SU-DHL-6 (cell line): ENCODE data around the gene BTBD16.

ENCODE experiments used
- H2AFZ ChIP-seq: fragments of 200-600 bp; sonication (generic); 2 replicates; pipeline ENCODE4 v1.6.1; 2014; ENCODE audit warnings: low read depth, mild to moderate bottlenecking, moderate library complexity, mixed read lengths, antibody characterized with exemption, low read length; ENCODE audit not compliant: severe bottlenecking
- H3F3A ChIP-seq: fragments of 200-600 bp; shearing (Covaris generic); 2 replicates; pipeline ENCODE4 v1.6.0; 2016; ENCODE audit warnings: antibody characterized with exemption, mild to moderate bottlenecking; ENCODE audit not compliant: insufficient read depth
- H3K27ac ChIP-seq: fragments of 200-600 bp; sonication (generic); 2 replicates; pipeline ENCODE4 v1.5.1; 2016; ENCODE audit warnings: low read depth, mild to moderate bottlenecking, low read length, moderate library complexity, mixed read lengths
- H3K27me3 ChIP-seq: fragments of 200-600 bp; sonication (generic), shearing (Covaris generic); 2 replicates; pipeline ENCODE4 v1.6.0; 2014; ENCODE audit warnings: mild to moderate bottlenecking, low read length
- H3K36me3 ChIP-seq: fragments of 200-600 bp; sonication (generic); 2 replicates; pipeline ENCODE4 v1.6.1; 2014; ENCODE audit warnings: mild to moderate bottlenecking, low read length, mixed read lengths
- H3K4me2 ChIP-seq: fragments of 300-600, 200-600 bp; shearing (Covaris generic), sonication (generic); 2 replicates; pipeline ENCODE4 v1.6.0; 2014; ENCODE audit warnings: low read length, low read depth, mild to moderate bottlenecking; ENCODE audit not compliant: poor library complexity, severe bottlenecking
- H3K4me3 ChIP-seq: fragments of 200-600 bp; sonication (generic); 2 replicates; pipeline ENCODE4 v1.5.1; 2014; ENCODE audit warnings: antibody characterized with exemption, low read length, mild to moderate bottlenecking, mixed read lengths; ENCODE audit not compliant: insufficient read depth, poor library complexity, severe bottlenecking
- H3K79me2 ChIP-seq: fragments of 200-600 bp; sonication (generic); 2 replicates; pipeline ENCODE4 v1.6.1; 2014; ENCODE audit warnings: mild to moderate bottlenecking, low read length, moderate library complexity; ENCODE audit not compliant: insufficient read depth
- H3K9ac ChIP-seq: fragments of 200-600 bp; sonication (generic); 2 replicates; pipeline ENCODE4 v1.7.0; 2014; ENCODE audit warnings: mild to moderate bottlenecking, low read length
- H3K9me2 ChIP-seq: fragments of 200-600 bp; sonication (generic); replicated peaks from 2 replicates; pipeline ENCODE4 v1.6.1; 2014; ENCODE audit warnings: low read length; ENCODE audit not compliant: insufficient read depth
- H3K9me3 ChIP-seq: fragments of 200-600 bp; sonication (generic); 2 replicates; pipeline ENCODE4 v1.6.1; 2014; ENCODE audit warnings: low read length, mixed read lengths; ENCODE audit not compliant: insufficient read depth
- H4K20me1 ChIP-seq: fragments of 200-600 bp; sonication (generic); 2 replicates; pipeline ENCODE4 v1.6.1; 2014; ENCODE audit warnings: low read depth, mild to moderate bottlenecking, antibody characterized with exemption, low read length, moderate library complexity, mixed read lengths
- EZH2phosphoT487 ChIP-seq: fragments of 200-600 bp; sonication (generic), shearing (Covaris generic); conservative IDR thresholded peaks from 2 replicates; pipeline ENCODE4 v1.6.1; 2018; ENCODE audit warnings: mild to moderate bottlenecking, antibody characterized with exemption, low read length, moderate library complexity, mixed read lengths
- TF ChIP-seq, protein P1 (sequence below): fragments of 200-600 bp; sonication (generic); IDR thresholded peaks from one replicate; pipeline ENCODE4 v1.5.1; 2017; ENCODE audit warnings: antibody characterized with exemption, mild to moderate bottlenecking, low read length, moderate library complexity; ENCODE audit not compliant: insufficient read depth, poor library complexity, severe bottlenecking

The BTBD16 gene

DNA sequence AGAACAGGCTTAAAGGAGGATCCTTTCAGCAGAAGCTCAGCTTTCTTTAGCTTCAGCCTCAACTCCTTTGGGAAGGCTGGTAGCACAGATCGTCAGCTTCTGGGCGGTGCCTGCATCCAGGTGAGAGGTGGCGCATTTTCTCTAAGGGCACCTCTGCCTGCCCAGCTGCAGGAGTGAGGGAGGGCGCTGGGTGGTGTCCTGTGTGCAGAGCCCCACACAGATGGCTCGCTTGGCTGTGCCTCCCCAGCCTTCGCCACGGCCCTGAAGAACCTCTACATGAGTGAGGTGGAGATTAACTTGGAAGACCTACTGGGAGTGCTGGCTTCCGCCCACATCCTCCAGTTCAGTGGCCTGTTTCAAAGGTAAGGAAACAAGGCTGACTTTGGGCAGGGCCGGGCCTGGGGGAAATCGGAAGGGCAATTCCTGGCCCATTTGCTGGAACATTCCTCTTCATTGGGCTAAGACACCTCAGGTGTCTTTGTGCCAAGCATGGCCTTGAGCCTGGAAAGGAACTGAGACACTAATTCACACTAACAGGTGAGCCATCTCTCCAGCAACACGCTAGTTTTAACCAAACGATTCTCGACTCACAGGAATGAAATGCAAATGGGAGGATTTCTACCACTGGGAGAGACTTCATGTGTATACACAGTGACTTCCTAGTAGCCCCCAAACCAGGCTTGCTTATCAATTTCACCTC lies 19.9 kb downstream of the BTBD16 start:
- H3K9me2 ChIP-seq: no peaks in the 10 kb centered on the region
- H3K36me3 ChIP-seq: no peaks in the 10 kb centered on the region
- H3K4me2 ChIP-seq: no peak overlapping the region
- no peak overlapping the region for H2AFZ ChIP-seq
- H4K20me1 ChIP-seq: no peaks in the 10 kb centered on the region
- no peaks in the 10 kb centered on the region for H3F3A ChIP-seq
- no peak overlapping the region for H3K4me3 ChIP-seq
- no peak for TF ChIP-seq EZH2phosphoT487
- TF ChIP-seq, protein P1, sequence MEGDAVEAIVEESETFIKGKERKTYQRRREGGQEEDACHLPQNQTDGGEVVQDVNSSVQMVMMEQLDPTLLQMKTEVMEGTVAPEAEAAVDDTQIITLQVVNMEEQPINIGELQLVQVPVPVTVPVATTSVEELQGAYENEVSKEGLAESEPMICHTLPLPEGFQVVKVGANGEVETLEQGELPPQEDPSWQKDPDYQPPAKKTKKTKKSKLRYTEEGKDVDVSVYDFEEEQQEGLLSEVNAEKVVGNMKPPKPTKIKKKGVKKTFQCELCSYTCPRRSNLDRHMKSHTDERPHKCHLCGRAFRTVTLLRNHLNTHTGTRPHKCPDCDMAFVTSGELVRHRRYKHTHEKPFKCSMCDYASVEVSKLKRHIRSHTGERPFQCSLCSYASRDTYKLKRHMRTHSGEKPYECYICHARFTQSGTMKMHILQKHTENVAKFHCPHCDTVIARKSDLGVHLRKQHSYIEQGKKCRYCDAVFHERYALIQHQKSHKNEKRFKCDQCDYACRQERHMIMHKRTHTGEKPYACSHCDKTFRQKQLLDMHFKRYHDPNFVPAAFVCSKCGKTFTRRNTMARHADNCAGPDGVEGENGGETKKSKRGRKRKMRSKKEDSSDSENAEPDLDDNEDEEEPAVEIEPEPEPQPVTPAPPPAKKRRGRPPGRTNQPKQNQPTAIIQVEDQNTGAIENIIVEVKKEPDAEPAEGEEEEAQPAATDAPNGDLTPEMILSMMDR: no peak
- H3K9ac ChIP-seq: no peak overlapping the region
- H3K27me3 ChIP-seq: no peaks in the 10 kb centered on the region
- no peaks in the 10 kb centered on the region for H3K9me3 ChIP-seq
- H3K27ac ChIP-seq: no peak overlapping the region
- H3K79me2 ChIP-seq: no peaks in the 10 kb centered on the region

DNA sequence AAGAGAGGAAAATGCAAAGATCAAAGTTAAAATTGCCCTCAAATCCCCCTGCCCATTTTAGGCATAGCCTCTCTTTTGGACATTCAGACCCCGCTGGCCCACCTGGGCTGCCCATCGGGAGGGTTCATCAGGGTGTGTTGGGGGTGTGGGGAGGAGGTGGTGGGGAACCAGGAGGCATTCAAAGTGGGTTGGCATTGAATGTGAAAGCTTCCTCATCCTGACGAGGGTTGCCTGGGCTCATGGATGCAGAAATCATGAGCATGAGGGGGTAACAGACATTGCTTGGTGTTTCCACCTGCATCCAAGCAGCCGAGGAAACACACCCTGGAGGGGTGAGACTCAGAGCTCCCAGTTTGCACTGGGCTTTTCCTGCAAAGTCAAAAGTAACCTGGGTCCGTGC lies 20.6 kb downstream of the BTBD16 start:
- H3K9me3 ChIP-seq: no peaks in the 10 kb centered on the region
- H3K36me3 ChIP-seq: no peaks in the 10 kb centered on the region
- H4K20me1 ChIP-seq: no peaks in the 10 kb centered on the region
- H3K4me2 ChIP-seq: no peak overlapping the region
- H3F3A ChIP-seq: no peaks in the 10 kb centered on the region
- TF ChIP-seq, protein P1: no peak
- TF ChIP-seq EZH2phosphoT487: no peak
- H3K9ac ChIP-seq: no peak overlapping the region
- no peaks in the 10 kb centered on the region for H3K27me3 ChIP-seq
- no peak overlapping the region for H2AFZ ChIP-seq
- no peak overlapping the region for H3K4me3 ChIP-seq
- no peak overlapping the region for H3K27ac ChIP-seq
- H3K9me2 ChIP-seq: no peaks in the 10 kb centered on the region
- no peaks in the 10 kb centered on the region for H3K79me2 ChIP-seq

DNA sequence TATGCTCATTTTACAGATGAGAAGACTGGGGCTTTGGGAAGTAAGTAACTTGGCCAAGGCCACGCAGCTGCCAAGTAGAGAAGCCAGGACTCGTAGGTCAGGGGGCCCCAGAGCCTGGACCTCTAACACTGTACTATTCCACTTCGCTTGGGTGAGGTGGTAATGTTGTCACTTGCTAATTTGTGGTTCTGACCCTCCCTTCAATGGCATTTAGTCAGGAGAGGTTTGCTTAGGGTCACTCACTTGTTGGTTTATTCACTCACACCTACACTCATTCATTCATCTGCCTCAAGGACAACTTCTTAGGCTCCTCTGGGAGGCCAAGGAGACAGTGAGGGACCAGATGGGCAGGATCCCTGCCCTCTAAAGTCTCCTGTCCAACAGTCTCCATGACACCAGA lies 21.3 kb downstream of the BTBD16 start:
- H3K4me3 ChIP-seq: no peak overlapping the region
- TF ChIP-seq, protein P1: no peak
- TF ChIP-seq EZH2phosphoT487: no peak
- no peak overlapping the region for H3K9ac ChIP-seq
- H3K9me3 ChIP-seq: no peaks in the 10 kb centered on the region
- no peak overlapping the region for H2AFZ ChIP-seq
- no peaks in the 10 kb centered on the region for H3K79me2 ChIP-seq
- no peaks in the 10 kb centered on the region for H3K36me3 ChIP-seq
- no peaks in the 10 kb centered on the region for H3K9me2 ChIP-seq
- H4K20me1 ChIP-seq: no peaks in the 10 kb centered on the region
- no peak overlapping the region for H3K4me2 ChIP-seq
- no peaks in the 10 kb centered on the region for H3F3A ChIP-seq
- no peaks in the 10 kb centered on the region for H3K27me3 ChIP-seq
- H3K27ac ChIP-seq: no peak overlapping the region
